Lung microvascular endothelial cell (primary cell): ENCODE measurements around the gene TMPRSS4. TPM values are rescaled to one million over a fixed set of nuclear protein-coding genes. Genes with fewer than 3 reads are reported as not detected.
"Not testable (repeated sequence)": the region's sequence is repeated elsewhere in the genome, so short reads cannot be mapped to it uniquely, and the experiment has no call there.

Experiments
- DNase-seq, 2 donors: peaks; one replicate each; pipeline versions ENCODE4 v3.0.0 to v3.0.0-alpha.2; 2010; ENCODE audit warnings: low read depth in 2 of 2
- total RNA-seq: library from RNA; depleted of rRNA; stranded (reverse); fragments of >200 nt; gene quantifications from 2 replicates; pipeline ENCODE4 v1.2.1, GENCODE V29; 2014

Gene TMPRSS4
- total RNA-seq, 1 donor from 2014 or later = not detected

- DNase-seq = no peak
Measured at GRCh38 chr11:118056806-118057205, 20.1 kb upstream of the TMPRSS4 start.

- DNase-seq = no peak
Measured at GRCh38 chr11:118057251-118058145, 19.4 kb upstream of the TMPRSS4 start.

- no peak for DNase-seq
Measured at GRCh38 chr11:118058311-118059245, 18.3 kb upstream of the TMPRSS4 start.

GRCh38 chr11:118059246-118059940 is 17.5 kb upstream of the TMPRSS4 start:
- DNase-seq = no peak

- DNase-seq = no peak
Measured at GRCh38 chr11:118060081-118060661, 16.7 kb upstream of the TMPRSS4 start.

GRCh38 chr11:118060869-118061268 is 16.0 kb upstream of the TMPRSS4 start:
- no peak for DNase-seq

GRCh38 chr11:118061586-118062125 is 15.2 kb upstream of the TMPRSS4 start:
- no peak for DNase-seq

GRCh38 chr11:118062181-118062580 is 14.7 kb upstream of the TMPRSS4 start:
- DNase-seq = not testable (repeated sequence)

GRCh38 chr11:118062631-118063030 is 14.2 kb upstream of the TMPRSS4 start:
- not testable (repeated sequence) for DNase-seq

- DNase-seq = no peak
Measured at GRCh38 chr11:118064956-118065355, 11.9 kb upstream of the TMPRSS4 start.

GRCh38 chr11:118065384-118065783 is 11.5 kb upstream of the TMPRSS4 start:
- no peak for DNase-seq

- DNase-seq = no peak
Measured at GRCh38 chr11:118067006-118067405, 9.9 kb upstream of the TMPRSS4 start.

GRCh38 chr11:118068206-118068944 is 8.5 kb upstream of the TMPRSS4 start:
- no peak for DNase-seq

GRCh38 chr11:118068945-118069612 is 7.8 kb upstream of the TMPRSS4 start:
- DNase-seq = no peak

GRCh38 chr11:118071416-118072030 is 5.4 kb upstream of the TMPRSS4 start:
- no peak for DNase-seq

GRCh38 chr11:118073554-118073953 is 3.3 kb upstream of the TMPRSS4 start:
- DNase-seq = no peak

GRCh38 chr11:118074091-118074685 is 2.7 kb upstream of the TMPRSS4 start:
- DNase-seq = no peak

- no peak for DNase-seq
Measured at GRCh38 chr11:118074785-118075184, 2.1 kb upstream of the TMPRSS4 start.

GRCh38 chr11:118078911-118079411 is 2.1 kb downstream of the TMPRSS4 start:
- no peak for DNase-seq
